RWPE2 (cell line): ENCODE results near the gene BRD4.

ENCODE experiments used
- ATAC-seq: fragments of 200-7000 bp; cut with Tn5 transposase; 3 replicates; pipeline ENCODE4 v1.9.1; 2021; ENCODE audit warnings: low read depth
- DNase-seq: peaks from one replicate; pipeline ENCODE4 v3.0.0-alpha.2; 2020; ENCODE audit warnings: low spot score
- H3K27ac ChIP-seq: fragments of 450-650 bp; 2 replicates; pipeline ENCODE4 v1.5.1; 2017; ENCODE audit warnings: mild to moderate bottlenecking; ENCODE audit not compliant: poor library complexity, severe bottlenecking
- H3K27me3 ChIP-seq: fragments of 250-450 bp; sonication (Bioruptor Pico); 2 replicates; pipeline ENCODE4 v1.5.1; 2021; ENCODE audit warnings: mild to moderate bottlenecking, moderate library complexity; ENCODE audit not compliant: insufficient read depth, poor library complexity, severe bottlenecking
- H3K36me3 ChIP-seq: fragments of 250-450 bp; sonication (Bioruptor Pico); 2 replicates; pipeline ENCODE4 v1.5.1; 2020; ENCODE audit warnings: low read depth, mild to moderate bottlenecking, moderate library complexity
- H3K4me1 ChIP-seq: fragments of 250-450 bp; sonication (Bioruptor Pico); 2 replicates; pipeline ENCODE4 v1.5.1; 2021; ENCODE audit warnings: mild to moderate bottlenecking, moderate library complexity; ENCODE audit not compliant: insufficient read depth, poor library complexity, severe bottlenecking
- H3K4me3 ChIP-seq: fragments of 250-450 bp; sonication (Bioruptor Pico); 2 replicates; pipeline ENCODE4 v1.5.1; 2021; ENCODE audit warnings: mild to moderate bottlenecking, moderate library complexity; ENCODE audit not compliant: severe bottlenecking
- H3K9me3 ChIP-seq: fragments of 250-450 bp; sonication (Bioruptor Pico); 2 replicates; pipeline ENCODE4 v1.5.1; 2021; ENCODE audit warnings: mild to moderate bottlenecking, moderate library complexity; ENCODE audit not compliant: severe bottlenecking
- CTCF ChIP-seq: fragments of 450-650 bp; IDR thresholded peaks from one replicate; pipeline ENCODE4 v1.5.1; 2017; ENCODE audit warnings: mild to moderate bottlenecking, moderate library complexity; ENCODE audit not compliant: poor library complexity, severe bottlenecking

Gene BRD4

GRCh38 chr19:15216363-15216762 lies 116.0 kb downstream of the BRD4 start:
- H3K4me3 ChIP-seq: no peak overlapping the region
- no peak overlapping the region for H3K27ac ChIP-seq
- DNase-seq (no peak), ATAC-seq (peak; percentile 67)
- no peak for TF ChIP-seq CTCF
- H3K36me3 ChIP-seq: no peaks in the 10 kb centered on the region
- no peaks in the 10 kb centered on the region for H3K4me1 ChIP-seq
- H3K27me3 ChIP-seq: no peaks in the 10 kb centered on the region
- H3K9me3 ChIP-seq: no peaks in the 10 kb centered on the region

- Histone ChIP-seq H3K27ac (no peak overlapping the region), H3K4me1 (no peaks in the 10 kb centered on the region), H3K27me3 (no peaks in the 10 kb centered on the region), H3K9me3 (no peaks in the 10 kb centered on the region), H3K4me3 (no peak overlapping the region), H3K36me3 (no peaks in the 10 kb centered on the region)
- TF ChIP-seq CTCF: no peak
- DNase-seq (no peak), ATAC-seq (no peak)
Measured at GRCh38 chr19:15213715-15214381, 118.5 kb downstream of the BRD4 start.

DNA sequence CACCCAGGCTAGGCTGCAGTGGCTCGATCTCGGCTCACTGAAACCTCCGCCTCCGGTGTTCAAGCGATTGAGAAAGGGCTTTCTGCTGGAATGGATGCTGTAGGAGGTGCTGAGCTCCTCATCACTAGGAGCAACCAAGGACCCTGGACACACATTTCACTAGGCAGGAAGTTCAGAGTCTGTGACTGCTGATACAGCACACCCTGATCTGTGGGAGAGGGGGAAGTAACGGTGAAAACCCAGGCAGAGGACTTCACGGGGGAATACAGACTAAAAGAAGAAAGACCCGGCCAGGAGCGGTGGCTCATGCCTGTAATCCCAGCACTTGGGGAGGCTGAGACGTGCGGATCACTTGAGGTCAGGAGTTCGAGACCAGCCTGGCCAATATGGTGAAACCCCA lies 119.6 kb downstream of the BRD4 start:
- no peak overlapping the region for H3K27ac ChIP-seq
- no peak for TF ChIP-seq CTCF

GRCh38 chr19:15210323-15210781 lies 122.0 kb downstream of the BRD4 start:
- Histone ChIP-seq H3K27me3 (no peaks in the 10 kb centered on the region), H3K27ac (no peak overlapping the region), H3K4me3 (no peak overlapping the region), H3K4me1 (no peaks in the 10 kb centered on the region), H3K9me3 (no peaks in the 10 kb centered on the region), H3K36me3 (no peaks in the 10 kb centered on the region)
- no peak for DNase-seq
- peak; percentile 96 for ATAC-seq
- TF ChIP-seq CTCF: no peak

More for the DNA sequence above, 119.6 kb downstream of the BRD4 start:
- DNase-seq (no peak), ATAC-seq (no peak)
- no peaks in the 10 kb centered on the region for H3K9me3 ChIP-seq
- no peaks in the 10 kb centered on the region for H3K4me1 ChIP-seq
- no peaks in the 10 kb centered on the region for H3K36me3 ChIP-seq
- no peak overlapping the region for H3K4me3 ChIP-seq
- no peaks in the 10 kb centered on the region for H3K27me3 ChIP-seq

- DNase-seq (no peak), ATAC-seq (no peak)
- H3K9me3 ChIP-seq: no peaks in the 10 kb centered on the region
- H3K4me1 ChIP-seq: no peaks in the 10 kb centered on the region
- TF ChIP-seq CTCF: no peak
- H3K4me3 ChIP-seq: no peak overlapping the region
- peaks cover 14% of the 10 kb centered on the region for H3K27me3 ChIP-seq
- no peak overlapping the region for H3K27ac ChIP-seq
- H3K36me3 ChIP-seq: no peaks in the 10 kb centered on the region
Measured at GRCh38 chr19:15201374-15202023, 130.8 kb downstream of the BRD4 start.
